CD14-positive monocyte (primary cell): ENCODE results near the gene ARHGAP32. TPM values are rescaled to one million over a fixed set of nuclear protein-coding genes. Genes with fewer than 3 reads are reported as not detected.

Experiments used
- DNase-seq, 3 donors: peaks; one replicate each; pipeline ENCODE4 v3.0.0-alpha.2; 2011 to 2022
- H2AFZ ChIP-seq: 2 replicates; pipeline ENCODE4 v1.6.0; 2012; ENCODE audit warnings: mild to moderate bottlenecking, low read depth, low read length, inconsistent platforms; ENCODE audit not compliant: insufficient read depth, poor library complexity, severe bottlenecking
- H3K27ac ChIP-seq, 2 donors: 1 replicate in 1 of 2; 2 replicates in 1 of 2; pipeline ENCODE4 v1.5.1; 2012 to 2013; ENCODE audit warnings: low read length in 2 of 2, control low read depth in 1 of 2, inconsistent platforms in 1 of 2, low read depth in 1 of 2, mild to moderate bottlenecking in 1 of 2
- H3K27me3 ChIP-seq, 2 donors: one replicate each; pipeline versions ENCODE4 v1.6.0 to v1.6.1; 2011 to 2013; ENCODE audit warnings: low read length in 2 of 2; ENCODE audit not compliant: control insufficient read depth in 2 of 2, insufficient read depth in 2 of 2
- H3K36me3 ChIP-seq, 2 donors: replicated peaks in 1 of 2; 1 replicate in 1 of 2; 2 replicates in 1 of 2; pipeline versions ENCODE4 v1.5.1 to v1.6.1; 2012 to 2013; ENCODE audit warnings: low read length in 2 of 2, control low read depth in 1 of 2, inconsistent platforms in 1 of 2, mild to moderate bottlenecking in 1 of 2; ENCODE audit not compliant: insufficient read depth in 2 of 2, control insufficient read depth in 1 of 2
- H3K4me1 ChIP-seq, 2 donors: 1 replicate in 1 of 2; 2 replicates in 1 of 2; pipeline versions ENCODE4 v1.5.1 to v1.6.1; 2012 to 2013; ENCODE audit warnings: low read length in 2 of 2, control low read depth in 1 of 2, inconsistent platforms in 1 of 2, mild to moderate bottlenecking in 1 of 2, moderate library complexity in 1 of 2; ENCODE audit not compliant: insufficient read depth in 2 of 2, control insufficient read depth in 1 of 2
- H3K4me2 ChIP-seq: replicated peaks from 2 replicates; pipeline ENCODE3; 2012; ENCODE audit warnings: low read length, moderate library complexity, mild to moderate bottlenecking; ENCODE audit not compliant: poor library complexity, severe bottlenecking; ENCODE audit errors: extremely low read depth
- H3K4me3 ChIP-seq, 3 experiments: fragments of 200-600 bp in 1 of 3; sonication (generic) in 1 of 3; replicated peaks in 1 of 3; 1 replicate in 2 of 3; 2 replicates in 1 of 3; pipeline ENCODE4 v1.5.1; 2011 to 2013; ENCODE audit warnings: low read length in 3 of 3, mild to moderate bottlenecking in 3 of 3, control low read depth in 2 of 3, low read depth in 2 of 3, inconsistent platforms in 1 of 3, moderate library complexity in 1 of 3
- H3K79me2 ChIP-seq: 2 replicates; pipeline ENCODE4 v1.6.0; 2012; ENCODE audit warnings: mild to moderate bottlenecking, control low read depth, inconsistent platforms, low read length, moderate library complexity; ENCODE audit not compliant: insufficient read depth
- H3K9ac ChIP-seq: 2 replicates; pipeline ENCODE4 v1.6.0; 2017; ENCODE audit warnings: low read length, mild to moderate bottlenecking; ENCODE audit not compliant: insufficient read depth, poor library complexity, severe bottlenecking
- H3K9me3 ChIP-seq, 2 donors: replicated peaks in 1 of 2; 1 replicate in 1 of 2; 2 replicates in 1 of 2; pipeline versions ENCODE4 v1.5.1 to v1.6.1; 2012 to 2013; ENCODE audit warnings: low read length in 2 of 2, control low read depth in 1 of 2; ENCODE audit not compliant: control insufficient read depth in 1 of 2, insufficient read depth in 1 of 2
- H4K20me1 ChIP-seq: 2 replicates; pipeline ENCODE4 v1.6.0; 2012; ENCODE audit warnings: mild to moderate bottlenecking, low read length, control low read depth, moderate library complexity; ENCODE audit not compliant: insufficient read depth
- H3K27ac Mint-ChIP-seq, 7 donors: one replicate each; pipeline ENCODE4 v1.8.0; 2020; ENCODE audit warnings: mild to moderate bottlenecking in 7 of 7, mixed read lengths in 7 of 7, moderate library complexity in 6 of 7, inconsistent platforms in 2 of 7
- H3K27me3 Mint-ChIP-seq, 3 donors: one replicate each; pipeline ENCODE4 v1.8.0; 2021 to 2022; ENCODE audit warnings: low read depth in 3 of 3, mild to moderate bottlenecking in 3 of 3, mixed read lengths in 3 of 3, moderate library complexity in 3 of 3, inconsistent platforms in 1 of 3
- H3K36me3 Mint-ChIP-seq, 2 donors: one replicate each; pipeline ENCODE4 v1.8.0; 2020; ENCODE audit warnings: mixed read lengths in 2 of 2, inconsistent platforms in 1 of 2, mild to moderate bottlenecking in 1 of 2
- H3K4me1 Mint-ChIP-seq: one replicate; pipeline ENCODE4 v1.8.0; 2020; ENCODE audit warnings: mild to moderate bottlenecking, mixed read lengths
- H3K4me3 Mint-ChIP-seq, 2 donors: one replicate each; pipeline ENCODE4 v1.8.0; 2020; ENCODE audit warnings: mild to moderate bottlenecking in 2 of 2, mixed read lengths in 2 of 2, moderate library complexity in 1 of 2
- H3K9me3 Mint-ChIP-seq, 7 donors: one replicate each; pipeline ENCODE4 v1.8.0; 2020 to 2022; ENCODE audit warnings: mixed read lengths in 7 of 7, mild to moderate bottlenecking in 6 of 7, moderate library complexity in 6 of 7, inconsistent platforms in 2 of 7
- WGBS: methylation state at CpG from one replicate; pipeline ENCODE4 v1.1.5; 2013; ENCODE audit warnings: missing lambda C conversion rate; ENCODE audit not compliant: insufficient coverage; 5-methylcytosine and 5-hydroxymethylcytosine counted together
- intact Hi-C, 2 donors: fragments of 100-400 bp; cut with micrococcal nuclease; formaldehyde crosslinking; loops; one replicate each; pipeline versions ENCODE4 v1.15.0 to v1.15.1; 2023
- polyA plus RNA-seq, 3 donors: library from polyadenylated mRNA; depleted of rRNA in 1 of 3; unstranded in 2 of 3; stranded (reverse) in 1 of 3; fragments of 300-500 nt in 2 of 3; fragments of >200 nt in 1 of 3; fragmentation: Illumina TruSeq in 2 of 3; gene quantifications; 1 replicate in 2 of 3; 2 replicates in 1 of 3; pipeline ENCODE4 v1.2.3, GENCODE V29; 2012 to 2021
- TF ChIP-seq, protein P1 (sequence below): fragments of 200-600 bp; IDR thresholded peaks from one replicate; pipeline ENCODE4 v1.8.0; 2022; ENCODE audit warnings: antibody characterized with exemption, mild to moderate bottlenecking

The ARHGAP32 gene
- polyA plus RNA-seq, 3 donors, result 0.13 to 3.4 (median 0.72) TPM

DNA sequence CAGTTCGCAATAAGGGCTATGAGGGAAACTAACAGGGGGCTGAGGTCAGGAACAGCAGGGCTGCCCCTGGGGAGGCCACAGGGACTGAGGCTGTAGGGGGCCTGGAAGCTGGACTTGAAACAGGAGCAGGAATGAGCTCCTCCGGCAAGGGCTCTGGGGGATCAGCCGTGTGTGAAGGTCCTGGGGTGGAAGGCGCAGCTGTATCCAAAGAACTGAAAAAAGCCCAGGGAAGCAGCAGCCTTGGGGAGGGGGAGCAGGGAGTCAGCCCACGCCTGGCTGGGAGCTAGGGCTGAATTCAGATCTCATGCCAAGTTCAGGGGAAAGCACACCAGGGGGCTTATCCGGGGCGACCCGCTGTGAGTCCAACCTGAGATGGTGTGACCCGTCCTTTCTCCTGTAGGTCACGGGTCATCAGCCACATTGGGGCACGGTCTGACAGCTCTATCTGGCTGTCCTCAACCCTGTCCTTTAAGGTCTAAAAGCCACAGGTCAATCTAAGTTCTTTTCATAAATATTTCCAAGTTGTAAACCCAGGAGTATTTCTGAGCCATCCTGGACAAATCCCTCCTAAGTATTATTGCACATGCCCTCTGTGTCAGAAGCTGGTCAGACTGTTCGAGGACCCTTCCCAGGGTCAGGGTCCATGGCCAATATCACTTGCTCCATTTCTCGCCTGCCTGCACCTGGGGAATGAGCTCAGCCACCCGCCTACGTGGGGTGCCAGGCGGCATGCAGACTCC lies 267.4 kb downstream of the ARHGAP32 start:
- Histone ChIP-seq H3K9me3 (no peaks in the 10 kb centered on the region), H3K79me2 (no peaks in the 10 kb centered on the region), H4K20me1 (no peaks in the 10 kb centered on the region), H3K36me3 (no peaks in the 10 kb centered on the region), H3K27ac (no peak overlapping the region), H3K4me1 (peaks cover 6 to 15% of the 10 kb centered on the region in 2 donors), H3K4me2 (no peak overlapping the region), H3K9ac (no peak overlapping the region), H2AFZ (no peak overlapping the region), H3K4me3 (no peak overlapping the region), H3K27me3 (no peaks in the 10 kb centered on the region)
- intact Hi-C loops, result no loop called here
- 88% methylated on average over 14 of the region's 16 CpGs for WGBS
- Mint-ChIP-seq H3K27me3 (peaks cover 0 to 5% (median 2%) of the 10 kb centered on the region in 3 donors), H3K9me3 (no peaks in the 10 kb centered on the region), H3K4me3 (no peak overlapping the region), H3K27ac (no peak overlapping the region), H3K36me3 (no peaks in the 10 kb centered on the region), H3K4me1 (peaks cover 14% of the 10 kb centered on the region)
- DNase-seq, result no peak
- TF ChIP-seq, protein P1, sequence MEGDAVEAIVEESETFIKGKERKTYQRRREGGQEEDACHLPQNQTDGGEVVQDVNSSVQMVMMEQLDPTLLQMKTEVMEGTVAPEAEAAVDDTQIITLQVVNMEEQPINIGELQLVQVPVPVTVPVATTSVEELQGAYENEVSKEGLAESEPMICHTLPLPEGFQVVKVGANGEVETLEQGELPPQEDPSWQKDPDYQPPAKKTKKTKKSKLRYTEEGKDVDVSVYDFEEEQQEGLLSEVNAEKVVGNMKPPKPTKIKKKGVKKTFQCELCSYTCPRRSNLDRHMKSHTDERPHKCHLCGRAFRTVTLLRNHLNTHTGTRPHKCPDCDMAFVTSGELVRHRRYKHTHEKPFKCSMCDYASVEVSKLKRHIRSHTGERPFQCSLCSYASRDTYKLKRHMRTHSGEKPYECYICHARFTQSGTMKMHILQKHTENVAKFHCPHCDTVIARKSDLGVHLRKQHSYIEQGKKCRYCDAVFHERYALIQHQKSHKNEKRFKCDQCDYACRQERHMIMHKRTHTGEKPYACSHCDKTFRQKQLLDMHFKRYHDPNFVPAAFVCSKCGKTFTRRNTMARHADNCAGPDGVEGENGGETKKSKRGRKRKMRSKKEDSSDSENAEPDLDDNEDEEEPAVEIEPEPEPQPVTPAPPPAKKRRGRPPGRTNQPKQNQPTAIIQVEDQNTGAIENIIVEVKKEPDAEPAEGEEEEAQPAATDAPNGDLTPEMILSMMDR, result no peak

DNA sequence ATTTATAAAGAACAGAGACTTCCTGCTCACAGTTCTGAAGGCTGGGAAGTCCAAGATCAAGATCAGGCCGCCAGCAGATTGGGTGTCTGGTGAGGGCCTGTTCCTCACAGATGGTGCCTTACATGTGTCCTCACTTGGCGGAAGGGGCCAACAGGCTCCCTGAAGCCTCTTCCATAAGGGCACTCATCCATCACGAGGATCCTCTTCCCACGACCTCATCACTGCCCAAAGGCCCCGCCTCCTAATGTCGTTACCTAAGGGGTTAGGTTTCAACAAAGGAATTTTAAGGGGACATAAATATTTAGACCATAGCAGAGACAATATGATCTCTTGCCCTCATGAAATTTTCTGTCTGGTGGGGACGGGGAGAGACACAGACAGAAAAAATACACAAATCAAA lies 268.0 kb downstream of the ARHGAP32 start:
- peak overlapping the region in 1 of 7 donors; percentile 15 for H3K27ac Mint-ChIP-seq
- Histone ChIP-seq H2AFZ (no peak overlapping the region), H3K27me3 (no peaks in the 10 kb centered on the region), H3K9me3 (no peaks in the 10 kb centered on the region), H3K4me1 (peaks cover 8 to 21% of the 10 kb centered on the region in 2 donors), H3K27ac (no peak overlapping the region), H4K20me1 (no peaks in the 10 kb centered on the region), H3K4me3 (no peak overlapping the region), H3K36me3 (no peaks in the 10 kb centered on the region), H3K4me2 (no peak overlapping the region), H3K9ac (no peak overlapping the region), H3K79me2 (no peaks in the 10 kb centered on the region)
- TF ChIP-seq, protein P1, result no peak
- no peaks in the 10 kb centered on the region for H3K9me3 Mint-ChIP-seq
- DNase-seq, result no peak
- no peak overlapping the region for H3K4me3 Mint-ChIP-seq
- H3K36me3 Mint-ChIP-seq, result no peaks in the 10 kb centered on the region
- H3K27me3 Mint-ChIP-seq, result peaks cover 0 to 5% (median 2%) of the 10 kb centered on the region in 3 donors
- intact Hi-C loops, result no loop called here
- 100% methylated on average over 1 of the region's 7 CpGs for whole genome bisulfite sequencing
- peaks cover 19% of the 10 kb centered on the region for H3K4me1 Mint-ChIP-seq
